GM18519 (cell line): Measurements from ENCODE around the gene CD164.
"Not testable (repeated sequence)": the region's sequence is repeated elsewhere in the genome, so short reads cannot be mapped to it uniquely, and the experiment has no call there.

ENCODE experiments used
- ATAC-seq: cut with Tn5 transposase; IDR thresholded peaks from one replicate; pipeline ENCODE4 v1.9.1; 2021; ENCODE audit warnings: mild to moderate bottlenecking, moderate library complexity; ENCODE audit not compliant: unreplicated experiment, low FRiP score

Gene CD164

GRCh38 chr6:109377717-109378116, 4.5 kb downstream of the CD164 start:
- no peak for ATAC-seq

- ATAC-seq, result no peak
Measured at GRCh38 chr6:109374326-109374892, 7.9 kb downstream of the CD164 start.

GRCh38 chr6:109373762-109374161, 8.5 kb downstream of the CD164 start:
- peak; percentile 92 for ATAC-seq

- no peak for ATAC-seq
Measured at GRCh38 chr6:109373331-109373730, 8.9 kb downstream of the CD164 start.

- no peak for ATAC-seq
Measured at GRCh38 chr6:109372130-109372529, 10.1 kb downstream of the CD164 start.

- no peak for ATAC-seq
Measured at GRCh38 chr6:109370792-109371191, 11.5 kb downstream of the CD164 start.

GRCh38 chr6:109370336-109370735, 11.9 kb downstream of the CD164 start:
- no peak for ATAC-seq

- no peak for ATAC-seq
Measured at GRCh38 chr6:109369728-109370127, 12.5 kb downstream of the CD164 start.

- ATAC-seq, result not testable (repeated sequence)
Measured at GRCh38 chr6:109364382-109365078, 17.7 kb downstream of the CD164 start.

- no peak for ATAC-seq
Measured at GRCh38 chr6:109363753-109364152, 18.5 kb downstream of the CD164 start.

- no peak for ATAC-seq
Measured at GRCh38 chr6:109362102-109362884, 20.0 kb downstream of the CD164 start.

- no peak for ATAC-seq
Measured at GRCh38 chr6:109360791-109361190, 21.5 kb downstream of the CD164 start.

GRCh38 chr6:109360281-109360680, 22.0 kb downstream of the CD164 start:
- no peak for ATAC-seq

- no peak for ATAC-seq
Measured at GRCh38 chr6:109359248-109359647, 23.0 kb downstream of the CD164 start.

- ATAC-seq, result no peak
Measured at GRCh38 chr6:109358204-109358603, 24.1 kb downstream of the CD164 start.

- ATAC-seq, result no peak
Measured at GRCh38 chr6:109356237-109356636, 26.0 kb downstream of the CD164 start.

- no peak for ATAC-seq
Measured at GRCh38 chr6:109351231-109352130, 30.8 kb downstream of the CD164 start.

GRCh38 chr6:109349419-109349987, 32.8 kb downstream of the CD164 start:
- no peak for ATAC-seq

GRCh38 chr6:109348226-109348625, 34.0 kb downstream of the CD164 start:
- ATAC-seq, result no peak

- ATAC-seq, result no peak
Measured at GRCh38 chr6:109347779-109348178, 34.5 kb downstream of the CD164 start.
